ENCODE measurements around the gene LAMA3. TPM values are rescaled to one million over a fixed set of nuclear protein-coding genes. Genes with fewer than 3 reads are reported as not detected.

The LAMA3 gene
- polyA plus RNA-seq, 1 of the 3 experiments (the other 2 are of a cell fraction), result 3.5 TPM

GRCh38 chr18:23737578-23737977 is 48.3 kb downstream of the LAMA3 start:
- no peaks in the 10 kb centered on the region for H3K36me3 ChIP-seq (replicated peaks in 1 of 2; ENCODE audit: control insufficient read depth in 1 of 2, insufficient read depth in 2 of 2, low read length in 1 of 2)
- no peaks in the 10 kb centered on the region for H3F3A ChIP-seq (replicated peaks; ENCODE audit: insufficient read depth)
- 94% methylated on average over 9 of the region's 9 CpGs for WGBS (ENCODE audit: low lambda C conversion rate)
- H3K79me2 ChIP-seq (ENCODE audit: insufficient read depth), result no peaks in the 10 kb centered on the region
- POLR2A ChIA-PET, result no interaction called here
- H3K27me3 ChIP-seq (ENCODE audit: insufficient read depth), result no peaks in the 10 kb centered on the region
- DNase-seq, result no peak
- H3K27ac ChIP-seq (ENCODE audit: low read depth in 2 of 2, low read length in 1 of 2), result no peak overlapping the region
- no peak overlapping the region for H3K9ac ChIP-seq
- CTCF ChIA-PET, result interaction anchor here (1.9 kb wide), 1 partner anchor 9 kb away, joined by 5 read pairs; no protein-coding TSS in a partner anchor
- no peak overlapping the region for H3K4me3 ChIP-seq (ENCODE audit: low read depth in 2 of 2, low read length in 1 of 2)
- H3K9me2 ChIP-seq, result no peaks in the 10 kb centered on the region
- peaks cover 0 to 3% of the 10 kb centered on the region in 2 experiments; a peak in 3 of 4 replicates for H3K4me1 ChIP-seq (ENCODE audit: control insufficient read depth in 1 of 2, insufficient read depth in 2 of 2, low read depth in 1 of 2, low read length in 1 of 2)
- H2AFZ ChIP-seq (ENCODE audit: low read depth), result no peak overlapping the region
- H4K20me1 ChIP-seq (ENCODE audit: insufficient read depth), result no peaks in the 10 kb centered on the region
- no peak overlapping the region for H3K4me2 ChIP-seq
- TF ChIP-seq TCF12 (IDR thresholded peaks at IDR 0.05) (no peak), USF1 (IDR thresholded peaks at IDR 0.05; ENCODE audit: borderline replicate concordance, low read depth) (no peak), CHD2 (IDR thresholded peaks at IDR 0.05; ENCODE audit: low read length, partially characterized antibody) (no peak), TEAD4 (IDR thresholded peaks at IDR 0.05; ENCODE audit: borderline replicate concordance, insufficient read depth) (no peak), JUND (IDR thresholded peaks at IDR 0.05) (no peak), EP300 (IDR thresholded peaks at IDR 0.05; ENCODE audit: borderline replicate concordance in 1 of 2, low read depth in 1 of 2, low read length in 1 of 2) (no peak), PBX3 (IDR thresholded peaks at IDR 0.05) (no peak), SMC3 (IDR thresholded peaks at IDR 0.05; ENCODE audit: low read depth, low read length) (no peak), POLR2AphosphoS5 (IDR thresholded peaks at IDR 0.05; ENCODE audit: low read depth, low read length) (no peak), CTCF (IDR thresholded peaks at IDR 0.05) (no peak), RXRA (IDR thresholded peaks at IDR 0.05; ENCODE audit: borderline replicate concordance, low read depth) (no peak), RFX5 (IDR thresholded peaks at IDR 0.05; ENCODE audit: low read length) (no peak), FOSL2 (IDR thresholded peaks at IDR 0.05; ENCODE audit: borderline replicate concordance, low read depth) (no peak), FOXJ3 (CRISPR knock-in tag; IDR thresholded peaks at IDR 0.05) (no peak), EZH2phosphoT487 (IDR thresholded peaks at IDR 0.05; ENCODE audit: borderline replicate concordance, low read depth) (no peak), TAF1 (IDR thresholded peaks at IDR 0.05; ENCODE audit: borderline replicate concordance, low read depth, low read length) (no peak), FOXM1 (IDR thresholded peaks at IDR 0.05; ENCODE audit: low read depth) (no peak)
- TF ChIP-seq, protein P1, sequence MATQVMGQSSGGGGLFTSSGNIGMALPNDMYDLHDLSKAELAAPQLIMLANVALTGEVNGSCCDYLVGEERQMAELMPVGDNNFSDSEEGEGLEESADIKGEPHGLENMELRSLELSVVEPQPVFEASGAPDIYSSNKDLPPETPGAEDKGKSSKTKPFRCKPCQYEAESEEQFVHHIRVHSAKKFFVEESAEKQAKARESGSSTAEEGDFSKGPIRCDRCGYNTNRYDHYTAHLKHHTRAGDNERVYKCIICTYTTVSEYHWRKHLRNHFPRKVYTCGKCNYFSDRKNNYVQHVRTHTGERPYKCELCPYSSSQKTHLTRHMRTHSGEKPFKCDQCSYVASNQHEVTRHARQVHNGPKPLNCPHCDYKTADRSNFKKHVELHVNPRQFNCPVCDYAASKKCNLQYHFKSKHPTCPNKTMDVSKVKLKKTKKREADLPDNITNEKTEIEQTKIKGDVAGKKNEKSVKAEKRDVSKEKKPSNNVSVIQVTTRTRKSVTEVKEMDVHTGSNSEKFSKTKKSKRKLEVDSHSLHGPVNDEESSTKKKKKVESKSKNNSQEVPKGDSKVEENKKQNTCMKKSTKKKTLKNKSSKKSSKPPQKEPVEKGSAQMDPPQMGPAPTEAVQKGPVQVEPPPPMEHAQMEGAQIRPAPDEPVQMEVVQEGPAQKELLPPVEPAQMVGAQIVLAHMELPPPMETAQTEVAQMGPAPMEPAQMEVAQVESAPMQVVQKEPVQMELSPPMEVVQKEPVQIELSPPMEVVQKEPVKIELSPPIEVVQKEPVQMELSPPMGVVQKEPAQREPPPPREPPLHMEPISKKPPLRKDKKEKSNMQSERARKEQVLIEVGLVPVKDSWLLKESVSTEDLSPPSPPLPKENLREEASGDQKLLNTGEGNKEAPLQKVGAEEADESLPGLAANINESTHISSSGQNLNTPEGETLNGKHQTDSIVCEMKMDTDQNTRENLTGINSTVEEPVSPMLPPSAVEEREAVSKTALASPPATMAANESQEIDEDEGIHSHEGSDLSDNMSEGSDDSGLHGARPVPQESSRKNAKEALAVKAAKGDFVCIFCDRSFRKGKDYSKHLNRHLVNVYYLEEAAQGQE (IDR thresholded peaks at IDR 0.05; ENCODE audit: low read depth, low read length), result no peak
- TF ChIP-seq, protein P2, sequence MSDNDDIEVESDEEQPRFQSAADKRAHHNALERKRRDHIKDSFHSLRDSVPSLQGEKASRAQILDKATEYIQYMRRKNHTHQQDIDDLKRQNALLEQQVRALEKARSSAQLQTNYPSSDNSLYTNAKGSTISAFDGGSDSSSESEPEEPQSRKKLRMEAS (IDR thresholded peaks at IDR 0.05; ENCODE audit: low read depth), result no peak
- no peaks in the 10 kb centered on the region for H3K9me3 ChIP-seq

Measured in SK-N-SH (cell line).